Panc1 (cell line): Measurements from ENCODE around the gene PCNT.

Experiments
- POLR2AphosphoS5 ChIP-seq: IDR thresholded peaks from 2 replicates; pipeline ENCODE4 v1.6.1; 2012; ENCODE audit warnings: mild to moderate bottlenecking, low read depth, low read length, moderate library complexity
- REST ChIP-seq, 2 experiments: IDR thresholded peaks; 2 replicates each; pipeline ENCODE4 v1.6.1; 2011 to 2012; ENCODE audit warnings: low read depth in 2 of 2, control low read depth in 1 of 2, low read length in 1 of 2, mild to moderate bottlenecking in 1 of 2, moderate library complexity in 1 of 2; ENCODE audit not compliant: insufficient read depth in 1 of 2
- TF ChIP-seq, protein P1 (sequence below): fragments of 450-650 bp; IDR thresholded peaks from 2 replicates; pipeline ENCODE4 v1.5.1; 2017; ENCODE audit warnings: mild to moderate bottlenecking

GRCh38 chr21:46323227-46323709 is 688 bp upstream of the PCNT start:
- TF ChIP-seq, protein P1, sequence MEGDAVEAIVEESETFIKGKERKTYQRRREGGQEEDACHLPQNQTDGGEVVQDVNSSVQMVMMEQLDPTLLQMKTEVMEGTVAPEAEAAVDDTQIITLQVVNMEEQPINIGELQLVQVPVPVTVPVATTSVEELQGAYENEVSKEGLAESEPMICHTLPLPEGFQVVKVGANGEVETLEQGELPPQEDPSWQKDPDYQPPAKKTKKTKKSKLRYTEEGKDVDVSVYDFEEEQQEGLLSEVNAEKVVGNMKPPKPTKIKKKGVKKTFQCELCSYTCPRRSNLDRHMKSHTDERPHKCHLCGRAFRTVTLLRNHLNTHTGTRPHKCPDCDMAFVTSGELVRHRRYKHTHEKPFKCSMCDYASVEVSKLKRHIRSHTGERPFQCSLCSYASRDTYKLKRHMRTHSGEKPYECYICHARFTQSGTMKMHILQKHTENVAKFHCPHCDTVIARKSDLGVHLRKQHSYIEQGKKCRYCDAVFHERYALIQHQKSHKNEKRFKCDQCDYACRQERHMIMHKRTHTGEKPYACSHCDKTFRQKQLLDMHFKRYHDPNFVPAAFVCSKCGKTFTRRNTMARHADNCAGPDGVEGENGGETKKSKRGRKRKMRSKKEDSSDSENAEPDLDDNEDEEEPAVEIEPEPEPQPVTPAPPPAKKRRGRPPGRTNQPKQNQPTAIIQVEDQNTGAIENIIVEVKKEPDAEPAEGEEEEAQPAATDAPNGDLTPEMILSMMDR: no peak
- no peak for TF ChIP-seq POLR2AphosphoS5
- TF ChIP-seq REST (IDR thresholded peaks at IDR 0.05; ENCODE audit: insufficient read depth in 1 of 2, low read depth in 2 of 2, low read length in 1 of 2): no peak
